H9 (cell line): ENCODE measurements around the gene IGSF9B. TPM values are rescaled to one million over a fixed set of nuclear protein-coding genes. Genes with fewer than 3 reads are reported as not detected.

Experiments
- DNase-seq: peaks from one replicate; pipeline ENCODE4 v3.0.0-alpha.2; 2017
- H2AFZ ChIP-seq: one replicate; pipeline ENCODE4 v1.6.1; 2013; ENCODE audit warnings: mild to moderate bottlenecking, low read length, control low read depth, moderate library complexity
- H2AK5ac ChIP-seq: 2 replicates; pipeline ENCODE4 v1.6.1; 2013; ENCODE audit warnings: low read length, control low read depth, mixed read lengths; ENCODE audit not compliant: insufficient read length
- H2BK120ac ChIP-seq: one replicate; pipeline ENCODE4 v1.6.1; 2013; ENCODE audit warnings: low read depth, mild to moderate bottlenecking, low read length, control low read depth, inconsistent platforms; ENCODE audit not compliant: poor library complexity, severe bottlenecking
- H2BK12ac ChIP-seq: 2 replicates; pipeline ENCODE4 v1.6.1; 2013; ENCODE audit warnings: low read length, control low read depth, mixed read lengths, low read depth; ENCODE audit not compliant: insufficient read length
- H2BK15ac ChIP-seq: 2 replicates; pipeline ENCODE4 v1.6.1; 2013; ENCODE audit warnings: low read depth, low read length, control low read depth
- H2BK20ac ChIP-seq: one replicate; pipeline ENCODE4 v1.6.1; 2013; ENCODE audit warnings: low read depth, mild to moderate bottlenecking, low read length, control low read depth, inconsistent platforms; ENCODE audit not compliant: poor library complexity, severe bottlenecking
- H2BK5ac ChIP-seq: 2 replicates; pipeline ENCODE4 v1.6.1; 2013; ENCODE audit warnings: low read length, control low read depth, mixed read lengths; ENCODE audit not compliant: insufficient read length
- H3K14ac ChIP-seq: 2 replicates; pipeline ENCODE4 v1.6.1; 2013; ENCODE audit warnings: low read length, control low read depth; ENCODE audit not compliant: insufficient read depth
- H3K18ac ChIP-seq: 2 replicates; pipeline ENCODE4 v1.6.1; 2013; ENCODE audit warnings: low read depth, mild to moderate bottlenecking, mixed read lengths, low read length, control low read depth; ENCODE audit not compliant: insufficient read length
- H3K23ac ChIP-seq: 2 replicates; pipeline ENCODE4 v1.6.1; 2013; ENCODE audit warnings: low read length, control low read depth, mixed read lengths, low read depth; ENCODE audit not compliant: insufficient read length
- H3K23me2 ChIP-seq: 2 replicates; pipeline ENCODE4 v1.6.1; 2013; ENCODE audit warnings: low read depth, mild to moderate bottlenecking, mixed read lengths, low read length, control low read depth; ENCODE audit not compliant: insufficient read length, poor library complexity, severe bottlenecking
- H3K27ac ChIP-seq: 2 replicates; pipeline ENCODE4 v1.5.1; 2013; ENCODE audit warnings: low read length, control low read depth, mixed read lengths, low read depth; ENCODE audit not compliant: insufficient read length
- H3K27me3 ChIP-seq: 2 replicates; pipeline ENCODE4 v1.6.1; 2013; ENCODE audit warnings: low read length, control low read depth, inconsistent platforms; ENCODE audit not compliant: insufficient read depth
- H3K4ac ChIP-seq: 2 replicates; pipeline ENCODE4 v1.6.1; 2013; ENCODE audit warnings: low read depth, mild to moderate bottlenecking, control low read depth, inconsistent platforms, low read length, moderate library complexity
- H3K4me1 ChIP-seq: 2 replicates; pipeline ENCODE4 v1.6.1; 2013; ENCODE audit warnings: low read length, control low read depth, inconsistent platforms; ENCODE audit not compliant: insufficient read depth
- H3K4me2 ChIP-seq: 2 replicates; pipeline ENCODE4 v1.6.1; 2013; ENCODE audit warnings: low read length, control low read depth, mixed read lengths; ENCODE audit not compliant: insufficient read length, insufficient read depth
- H3K56ac ChIP-seq: 2 replicates; pipeline ENCODE4 v1.6.1; 2013; ENCODE audit warnings: low read depth, mild to moderate bottlenecking, mixed read lengths, low read length, control low read depth; ENCODE audit not compliant: insufficient read length
- H3K79me1 ChIP-seq: 2 replicates; pipeline ENCODE4 v1.6.1; 2013; ENCODE audit warnings: low read depth, mild to moderate bottlenecking, moderate library complexity, low read length, control low read depth, inconsistent platforms; ENCODE audit not compliant: insufficient read depth, poor library complexity, severe bottlenecking
- H3K79me2 ChIP-seq: 2 replicates; pipeline ENCODE4 v1.6.1; 2013; ENCODE audit warnings: low read length, control low read depth, inconsistent platforms; ENCODE audit not compliant: insufficient read depth
- H3K9ac ChIP-seq: 2 replicates; pipeline ENCODE4 v1.6.1; 2013; ENCODE audit warnings: low read length, control low read depth, mixed read lengths; ENCODE audit not compliant: insufficient read length; ENCODE audit errors: extremely low read depth
- H3K9me3 ChIP-seq: one replicate; pipeline ENCODE4 v1.6.1; 2013; ENCODE audit warnings: low read depth, low read length, inconsistent platforms; ENCODE audit not compliant: control insufficient read depth
- H3T11ph ChIP-seq: one replicate; pipeline ENCODE4 v1.6.1; 2013; ENCODE audit warnings: mild to moderate bottlenecking, low read length, control low read depth, inconsistent platforms
- H4K20me1 ChIP-seq: one replicate; pipeline ENCODE4 v1.6.1; 2013; ENCODE audit not compliant: control insufficient read depth, insufficient read length, insufficient read depth
- H4K5ac ChIP-seq: 2 replicates; pipeline ENCODE4 v1.6.1; 2013; ENCODE audit warnings: low read depth, mild to moderate bottlenecking, mixed read lengths, low read length, control low read depth; ENCODE audit not compliant: insufficient read length
- H4K8ac ChIP-seq: replicated peaks from 2 replicates; pipeline ENCODE4 v1.6.1; 2013; ENCODE audit warnings: low read length, control low read depth, mixed read lengths, low read depth; ENCODE audit not compliant: insufficient read length
- H4K91ac ChIP-seq: 2 replicates; pipeline ENCODE4 v1.6.1; 2013; ENCODE audit warnings: low read depth, mild to moderate bottlenecking, moderate library complexity, mixed read lengths, low read length, control low read depth; ENCODE audit not compliant: insufficient read length
- H3K27ac Mint-ChIP-seq, 3 experiments: 2 replicates in 2 of 3; 3 replicates in 1 of 3; pipeline ENCODE4 v1.8.0; 2020 to 2021; ENCODE audit warnings: mixed read lengths in 3 of 3, mild to moderate bottlenecking in 1 of 3, moderate library complexity in 1 of 3
- H3K27me3 Mint-ChIP-seq: 2 replicates; pipeline ENCODE4 v1.8.0; 2021; ENCODE audit warnings: low read depth, mild to moderate bottlenecking, moderate library complexity, mixed read lengths
- H3K36me3 Mint-ChIP-seq, 3 experiments: 2 replicates in 2 of 3; 3 replicates in 1 of 3; pipeline ENCODE4 v1.8.0; 2020 to 2021; ENCODE audit warnings: low read depth in 3 of 3, mixed read lengths in 3 of 3; ENCODE audit not compliant: insufficient read depth in 1 of 3
- H3K4me1 Mint-ChIP-seq, 2 experiments: 2 replicates each; pipeline ENCODE4 v1.8.0; 2020; ENCODE audit warnings: mixed read lengths in 2 of 2
- H3K4me3 Mint-ChIP-seq, 2 experiments: 2 replicates in 1 of 2; 3 replicates in 1 of 2; pipeline ENCODE4 v1.8.0; 2020 to 2021; ENCODE audit warnings: mild to moderate bottlenecking in 2 of 2, mixed read lengths in 2 of 2, moderate library complexity in 1 of 2
- H3K9me3 Mint-ChIP-seq, 2 experiments: 2 replicates in 1 of 2; 3 replicates in 1 of 2; pipeline ENCODE4 v1.8.0; 2020; ENCODE audit warnings: mild to moderate bottlenecking in 2 of 2, mixed read lengths in 2 of 2, moderate library complexity in 1 of 2
- CTCF ChIP-seq: fragments of 200-600 bp; sonication (generic); conservative IDR thresholded peaks from 3 replicates; pipeline ENCODE4 v1.8.0; 2021; ENCODE audit warnings: antibody characterized with exemption, mild to moderate bottlenecking
- WGBS: extraction: QIAGEN DNeasy Blood & Tissue Kit; methylation state at CpG from one replicate; pipeline ENCODE4 v1.1.7; 2013; ENCODE audit warnings: missing lambda C conversion rate, low lambda C conversion rate, mixed read lengths; ENCODE audit not compliant: insufficient read length; ENCODE audit errors: extremely low coverage; 5-methylcytosine and 5-hydroxymethylcytosine counted together
- total RNA-seq: library from RNA; stranded (reverse); gene quantifications from 2 replicates; pipeline ENCODE4 v1.2.1, GENCODE V29; 2021

IGSF9B gene
- total RNA-seq, 1 experiment from 2014 or later, result 25.7 TPM

GRCh38 chr11:133937015-133937414, 19.8 kb downstream of the IGSF9B start:
- no peak for TF ChIP-seq CTCF
- H2BK20ac ChIP-seq, result no peak overlapping the region
- no peak overlapping the region for H4K8ac ChIP-seq
- H3K27me3 ChIP-seq, result no peaks in the 10 kb centered on the region
- no peak for DNase-seq
- H3K79me2 ChIP-seq, result no peaks in the 10 kb centered on the region
- Mint-ChIP-seq H3K9me3 (peaks cover 0 to 9% of the 10 kb centered on the region in 2 experiments; a peak in 2 of 5 replicates), H3K27ac (no peak overlapping the region), H3K36me3 (peaks cover 49 to 54% (median 51%) of the 10 kb centered on the region in 3 experiments), H3K27me3 (no peaks in the 10 kb centered on the region; the same call in 1 of the 2 replicates), H3K4me1 (0 out of 4 replicates have a peak, but pooled peaks cover 0 to 2% of the 10 kb centered on the region in 2 experiments), H3K4me3 (no peak overlapping the region)
- no peak overlapping the region for H2BK5ac ChIP-seq
- H3K4me2 ChIP-seq, result no peak overlapping the region
- H4K20me1 ChIP-seq, result peaks cover 5% of the 10 kb centered on the region
- H3K56ac ChIP-seq, result no peak overlapping the region
- no peak overlapping the region for H3K14ac ChIP-seq
- H3T11ph ChIP-seq, result no peak overlapping the region
- no peak overlapping the region for H3K9ac ChIP-seq
- H3K4me1 ChIP-seq, result no peaks in the 10 kb centered on the region
- no peak overlapping the region for H3K23ac ChIP-seq
- H3K79me1 ChIP-seq, result no peaks in the 10 kb centered on the region
- H3K9me3 ChIP-seq, result no peaks in the 10 kb centered on the region
- H3K18ac ChIP-seq, result no peak overlapping the region
- no peak overlapping the region for H4K5ac ChIP-seq
- H2BK120ac ChIP-seq, result no peak overlapping the region
- no CpG with 5 or more reads among the region's 13 CpGs for WGBS
- no peak overlapping the region for H3K4ac ChIP-seq
- H2AK5ac ChIP-seq, result no peak overlapping the region
- H2BK12ac ChIP-seq, result no peak overlapping the region
- H4K91ac ChIP-seq, result no peak overlapping the region
- no peaks in the 10 kb centered on the region for H3K23me2 ChIP-seq
- H2AFZ ChIP-seq, result no peak overlapping the region
- H3K27ac ChIP-seq, result no peak overlapping the region
- H2BK15ac ChIP-seq, result no peak overlapping the region
